ENCODE measurements around the gene FBXL3.

DNA sequence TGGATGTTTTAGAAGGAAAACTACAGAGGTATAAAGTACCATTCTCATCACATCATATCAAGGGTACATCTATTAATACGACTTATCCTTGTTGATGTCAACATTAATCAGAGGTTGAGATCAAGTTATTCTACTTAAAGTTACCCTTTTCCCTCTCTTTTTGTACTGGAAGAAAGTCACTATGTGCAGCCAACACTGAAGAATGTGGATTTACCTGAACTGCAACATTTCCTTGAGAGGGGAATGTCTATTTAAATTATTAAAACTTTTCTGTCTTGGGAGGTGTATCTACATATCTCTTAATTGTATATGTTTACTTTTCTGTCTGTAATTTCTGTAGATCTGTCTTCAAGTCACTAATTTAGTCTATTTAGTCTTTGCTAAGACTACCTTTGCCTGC, 2.5 kb upstream of the FBXL3 start:
- TF ChIP-seq ZNF704 (tag by site-specific recombination; IDR thresholded peaks at IDR 0.05) (no peak), ZNF138 (tag by site-specific recombination; IDR thresholded peaks at IDR 0.05; ENCODE audit: borderline replicate concordance) (no peak), ZNF701 (tag by site-specific recombination; IDR thresholded peaks at IDR 0.05) (no peak), ZNF791 (tag by site-specific recombination; IDR thresholded peaks at IDR 0.05) (no peak), ZNF558 (tag by site-specific recombination; IDR thresholded peaks at IDR 0.05) (no peak), ELK4 (IDR thresholded peaks at IDR 0.05; ENCODE audit: borderline replicate concordance, low read depth, low read length) (no peak), ZBTB7A (tag by site-specific recombination; IDR thresholded peaks at IDR 0.05; ENCODE audit: low read depth) (no peak)
- TF ChIP-seq, protein P1, sequence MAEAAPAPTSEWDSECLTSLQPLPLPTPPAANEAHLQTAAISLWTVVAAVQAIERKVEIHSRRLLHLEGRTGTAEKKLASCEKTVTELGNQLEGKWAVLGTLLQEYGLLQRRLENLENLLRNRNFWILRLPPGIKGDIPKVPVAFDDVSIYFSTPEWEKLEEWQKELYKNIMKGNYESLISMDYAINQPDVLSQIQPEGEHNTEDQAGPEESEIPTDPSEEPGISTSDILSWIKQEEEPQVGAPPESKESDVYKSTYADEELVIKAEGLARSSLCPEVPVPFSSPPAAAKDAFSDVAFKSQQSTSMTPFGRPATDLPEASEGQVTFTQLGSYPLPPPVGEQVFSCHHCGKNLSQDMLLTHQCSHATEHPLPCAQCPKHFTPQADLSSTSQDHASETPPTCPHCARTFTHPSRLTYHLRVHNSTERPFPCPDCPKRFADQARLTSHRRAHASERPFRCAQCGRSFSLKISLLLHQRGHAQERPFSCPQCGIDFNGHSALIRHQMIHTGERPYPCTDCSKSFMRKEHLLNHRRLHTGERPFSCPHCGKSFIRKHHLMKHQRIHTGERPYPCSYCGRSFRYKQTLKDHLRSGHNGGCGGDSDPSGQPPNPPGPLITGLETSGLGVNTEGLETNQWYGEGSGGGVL (tag by site-specific recombination; IDR thresholded peaks at IDR 0.05) = no peak
- TF ChIP-seq, protein P2, sequence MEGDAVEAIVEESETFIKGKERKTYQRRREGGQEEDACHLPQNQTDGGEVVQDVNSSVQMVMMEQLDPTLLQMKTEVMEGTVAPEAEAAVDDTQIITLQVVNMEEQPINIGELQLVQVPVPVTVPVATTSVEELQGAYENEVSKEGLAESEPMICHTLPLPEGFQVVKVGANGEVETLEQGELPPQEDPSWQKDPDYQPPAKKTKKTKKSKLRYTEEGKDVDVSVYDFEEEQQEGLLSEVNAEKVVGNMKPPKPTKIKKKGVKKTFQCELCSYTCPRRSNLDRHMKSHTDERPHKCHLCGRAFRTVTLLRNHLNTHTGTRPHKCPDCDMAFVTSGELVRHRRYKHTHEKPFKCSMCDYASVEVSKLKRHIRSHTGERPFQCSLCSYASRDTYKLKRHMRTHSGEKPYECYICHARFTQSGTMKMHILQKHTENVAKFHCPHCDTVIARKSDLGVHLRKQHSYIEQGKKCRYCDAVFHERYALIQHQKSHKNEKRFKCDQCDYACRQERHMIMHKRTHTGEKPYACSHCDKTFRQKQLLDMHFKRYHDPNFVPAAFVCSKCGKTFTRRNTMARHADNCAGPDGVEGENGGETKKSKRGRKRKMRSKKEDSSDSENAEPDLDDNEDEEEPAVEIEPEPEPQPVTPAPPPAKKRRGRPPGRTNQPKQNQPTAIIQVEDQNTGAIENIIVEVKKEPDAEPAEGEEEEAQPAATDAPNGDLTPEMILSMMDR (tag by site-specific recombination; IDR thresholded peaks at IDR 0.05) = no peak
- TF ChIP-seq, protein P3, sequence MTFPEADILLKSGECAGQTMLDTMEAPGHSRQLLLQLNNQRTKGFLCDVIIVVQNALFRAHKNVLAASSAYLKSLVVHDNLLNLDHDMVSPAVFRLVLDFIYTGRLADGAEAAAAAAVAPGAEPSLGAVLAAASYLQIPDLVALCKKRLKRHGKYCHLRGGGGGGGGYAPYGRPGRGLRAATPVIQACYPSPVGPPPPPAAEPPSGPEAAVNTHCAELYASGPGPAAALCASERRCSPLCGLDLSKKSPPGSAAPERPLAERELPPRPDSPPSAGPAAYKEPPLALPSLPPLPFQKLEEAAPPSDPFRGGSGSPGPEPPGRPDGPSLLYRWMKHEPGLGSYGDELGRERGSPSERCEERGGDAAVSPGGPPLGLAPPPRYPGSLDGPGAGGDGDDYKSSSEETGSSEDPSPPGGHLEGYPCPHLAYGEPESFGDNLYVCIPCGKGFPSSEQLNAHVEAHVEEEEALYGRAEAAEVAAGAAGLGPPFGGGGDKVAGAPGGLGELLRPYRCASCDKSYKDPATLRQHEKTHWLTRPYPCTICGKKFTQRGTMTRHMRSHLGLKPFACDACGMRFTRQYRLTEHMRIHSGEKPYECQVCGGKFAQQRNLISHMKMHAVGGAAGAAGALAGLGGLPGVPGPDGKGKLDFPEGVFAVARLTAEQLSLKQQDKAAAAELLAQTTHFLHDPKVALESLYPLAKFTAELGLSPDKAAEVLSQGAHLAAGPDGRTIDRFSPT (tag by site-specific recombination; IDR thresholded peaks at IDR 0.05) = no peak

All from HEK293 (cell line).